Lung (tissue), 12 donors: ENCODE results near the gene UBR2. TPM values are rescaled to one million over a fixed set of nuclear protein-coding genes. Genes with fewer than 3 reads are reported as not detected.
A peak's percentile ranks its signal among the peaks of the same experiment; 100 is the strongest.

Experiments used
- ATAC-seq: fragments of 200-7000 bp; cut with Tn5 transposase; one replicate; pipeline ENCODE4 v1.9.1; 2020; ENCODE audit warnings: moderate number of reproducible peaks; ENCODE audit not compliant: insufficient read depth, low FRiP score
- DNase-seq, 3 donors: peaks; one replicate each; pipeline ENCODE4 v3.0.0-alpha.2; 2013 to 2017
- H3K27ac ChIP-seq, 2 donors: one replicate each; pipeline ENCODE4 v1.5.1; 2013; ENCODE audit warnings: mild to moderate bottlenecking in 2 of 2, moderate library complexity in 2 of 2, control low read depth in 1 of 2, inconsistent platforms in 1 of 2, low read depth in 1 of 2, low read length in 1 of 2
- H3K27me3 ChIP-seq, 3 donors: one replicate each; pipeline ENCODE4 v1.5.1; 2013; ENCODE audit warnings: low read length in 2 of 3; ENCODE audit not compliant: control insufficient read depth in 3 of 3, insufficient read depth in 3 of 3
- H3K36me3 ChIP-seq, 4 donors: one replicate each; pipeline ENCODE4 v1.5.1; 2013; ENCODE audit warnings: low read length in 4 of 4, mild to moderate bottlenecking in 1 of 4, moderate library complexity in 1 of 4; ENCODE audit not compliant: control insufficient read depth in 4 of 4, insufficient read depth in 4 of 4
- H3K4me1 ChIP-seq, 5 donors: one replicate each; pipeline ENCODE4 v1.5.1; 2013; ENCODE audit warnings: low read length in 5 of 5, mild to moderate bottlenecking in 2 of 5, moderate library complexity in 1 of 5; ENCODE audit not compliant: control insufficient read depth in 5 of 5, insufficient read depth in 5 of 5
- H3K4me3 ChIP-seq: one replicate; pipeline ENCODE4 v1.5.1; 2013; ENCODE audit warnings: mild to moderate bottlenecking, control low read depth, moderate library complexity
- H3K9ac ChIP-seq, 2 donors: one replicate each; pipeline ENCODE4 v1.5.1; 2013; ENCODE audit warnings: low read length in 2 of 2, control low read depth in 1 of 2; ENCODE audit not compliant: insufficient read depth in 1 of 2
- H3K9me3 ChIP-seq, 4 donors: one replicate each; pipeline ENCODE4 v1.5.1; 2013; ENCODE audit warnings: low read length in 3 of 4, mild to moderate bottlenecking in 1 of 4, moderate library complexity in 1 of 4; ENCODE audit not compliant: control insufficient read depth in 4 of 4, insufficient read depth in 3 of 4
- CTCF ChIP-seq: IDR thresholded peaks from 2 replicates; pipeline ENCODE4 v1.5.1; 2012; ENCODE audit warnings: mild to moderate bottlenecking; ENCODE audit errors: control extremely low read depth, extremely low read depth
- WGBS, 2 donors: extraction: QIAGEN DNeasy Blood & Tissue Kit; methylation state at CpG; one replicate each; pipeline ENCODE4 v1.1.7; 2013; 5-methylcytosine and 5-hydroxymethylcytosine counted together
- polyA plus RNA-seq, 2 donors: library from polyadenylated mRNA; stranded (reverse); fragments of 200-250 nt; gene quantifications; one replicate each; pipeline ENCODE4 v1.2.1, GENCODE V29; 2013
- total RNA-seq, 2 donors: library from RNA; depleted of rRNA in 1 of 2; stranded (reverse); fragments of >200 nt in 1 of 2; gene quantifications; one replicate each; pipeline ENCODE4 v1.2.1, GENCODE V29; 2014 to 2021
- donor health status: control.
- donor health status: control.
- donor health status: Bipolar disorder and iron deficiency.
- donor health status: healthy.
- donor health status: DM: yes; HTN: yes; CAD: no.

The UBR2 gene
- total and polyA plus RNA-seq, 4 donors = 8.4 to 45.4 (median 19.0) TPM

DNA sequence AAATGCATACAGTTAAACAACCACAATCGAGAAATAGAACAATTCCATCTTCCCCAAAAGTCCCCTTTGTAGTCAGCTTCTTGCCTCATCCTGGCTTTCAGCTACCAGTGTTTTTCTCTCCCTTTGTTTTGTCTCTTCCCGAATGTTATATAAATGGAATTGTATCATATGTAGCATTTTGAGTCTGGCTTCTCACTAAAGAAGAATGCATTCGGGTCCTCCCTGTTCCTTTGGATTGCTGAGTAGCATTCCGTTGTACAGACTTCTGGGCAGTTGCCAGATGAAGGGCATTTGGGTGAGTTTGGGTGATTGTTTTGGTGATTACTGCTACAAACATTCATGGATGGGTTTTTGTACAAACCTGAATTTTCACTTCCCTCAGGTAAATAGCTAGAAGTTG is 130.8 kb downstream of the UBR2 start:
- H3K9ac ChIP-seq = no peak overlapping the region
- no peak for TF ChIP-seq CTCF
- WGBS, 2 donors = 78 to 87% methylated on average over 4 of the region's 4 CpGs
- peaks cover 0 to 1% (median 0%) of the 10 kb centered on the region in 5 donors for H3K4me1 ChIP-seq
- no peak overlapping the region for H3K4me3 ChIP-seq
- peaks cover 15 to 24% (median 20%) of the 10 kb centered on the region in 4 donors for H3K36me3 ChIP-seq
- DNase-seq = no peak
- H3K9me3 ChIP-seq = no peaks in the 10 kb centered on the region
- ATAC-seq = no peak
- H3K27ac ChIP-seq = no peak overlapping the region
- H3K27me3 ChIP-seq = no peaks in the 10 kb centered on the region

GRCh38 chr6:42696526-42697267 is 132.9 kb downstream of the UBR2 start:
- H3K27ac ChIP-seq = no peak overlapping the region
- WGBS, 2 donors = 72 to 84% methylated on average over 7 of the region's 7 CpGs
- H3K27me3 ChIP-seq = no peaks in the 10 kb centered on the region
- peaks cover 0 to 1% (median 0%) of the 10 kb centered on the region in 5 donors for H3K4me1 ChIP-seq
- H3K36me3 ChIP-seq = peaks cover 9 to 14% (median 12%) of the 10 kb centered on the region in 4 donors
- H3K9ac ChIP-seq = no peak overlapping the region
- no peak for ATAC-seq
- no peak overlapping the region for H3K4me3 ChIP-seq
- peak in 1 of 3 donors; percentile 19 for DNase-seq
- H3K9me3 ChIP-seq = no peaks in the 10 kb centered on the region
- TF ChIP-seq CTCF = no peak

- Histone ChIP-seq H3K4me1 (peaks cover 0 to 1% (median 0%) of the 10 kb centered on the region in 5 donors), H3K4me3 (no peak overlapping the region), H3K27me3 (no peaks in the 10 kb centered on the region), H3K27ac (no peak overlapping the region), H3K9ac (no peak overlapping the region), H3K9me3 (no peaks in the 10 kb centered on the region), H3K36me3 (peaks cover 9 to 14% (median 11%) of the 10 kb centered on the region in 4 donors)
- DNase-seq (no peak), ATAC-seq (no peak)
- no peak for TF ChIP-seq CTCF
- 83 to 92% methylated on average over 5 of the region's 5 CpGs for WGBS, 2 donors
These were observed 133.4 kb downstream of the UBR2 start for GRCh38 chr6:42697268-42697655.
